ENCODE data around the gene SLC47A2. TPM values are rescaled to one million over a fixed set of nuclear protein-coding genes. Genes with fewer than 3 reads are reported as not detected.

SLC47A2 gene
- total and polyA plus RNA-seq, 2 experiments from 2014 or later = not detected

GRCh38 chr17:19709841-19710240, 6.5 kb downstream of the SLC47A2 start:
- Histone ChIP-seq H3K36me3 (ENCODE audit: low read depth) (no peaks in the 10 kb centered on the region), H3K9me2 (ENCODE audit: insufficient read depth) (no peaks in the 10 kb centered on the region), H4K20me1 (ENCODE audit: insufficient read depth) (no peaks in the 10 kb centered on the region), H3K79me2 (ENCODE audit: insufficient read depth) (no peaks in the 10 kb centered on the region), H2AFZ (no peak overlapping the region), H3K9me3 (ENCODE audit: low read depth) (no peaks in the 10 kb centered on the region), H3F3A (ENCODE audit: insufficient read depth) (no peaks in the 10 kb centered on the region), H3K4me1 (ENCODE audit: insufficient read depth) (no peaks in the 10 kb centered on the region), H3K27me3 (replicated peaks; ENCODE audit: insufficient read depth) (no peaks in the 10 kb centered on the region), H3K27ac (no peak overlapping the region), H3K4me2 (ENCODE audit: unreplicated experiment) (no peak overlapping the region), H3K9ac (no peak overlapping the region), H3K4me3 (no peak overlapping the region)
- TF ChIP-seq EZH2phosphoT487 (IDR thresholded peaks at IDR 0.05; ENCODE audit: insufficient read depth, low read depth) (no peak), EZH2 (IDR thresholded peaks at IDR 0.05; ENCODE audit: insufficient read depth, poor library complexity, severe bottlenecking) (no peak)
- DNase-seq = no peak
- 59 to 62% methylated on average over 3 of the region's 3 CpGs for WGBS, 2 experiments (ENCODE audit: low coverage in 1 of 2, low lambda C conversion rate in 2 of 2, missing lambda C conversion rate in 2 of 2)
- in situ Hi-C loops (cut with MboI) = no loop called here

DNA sequence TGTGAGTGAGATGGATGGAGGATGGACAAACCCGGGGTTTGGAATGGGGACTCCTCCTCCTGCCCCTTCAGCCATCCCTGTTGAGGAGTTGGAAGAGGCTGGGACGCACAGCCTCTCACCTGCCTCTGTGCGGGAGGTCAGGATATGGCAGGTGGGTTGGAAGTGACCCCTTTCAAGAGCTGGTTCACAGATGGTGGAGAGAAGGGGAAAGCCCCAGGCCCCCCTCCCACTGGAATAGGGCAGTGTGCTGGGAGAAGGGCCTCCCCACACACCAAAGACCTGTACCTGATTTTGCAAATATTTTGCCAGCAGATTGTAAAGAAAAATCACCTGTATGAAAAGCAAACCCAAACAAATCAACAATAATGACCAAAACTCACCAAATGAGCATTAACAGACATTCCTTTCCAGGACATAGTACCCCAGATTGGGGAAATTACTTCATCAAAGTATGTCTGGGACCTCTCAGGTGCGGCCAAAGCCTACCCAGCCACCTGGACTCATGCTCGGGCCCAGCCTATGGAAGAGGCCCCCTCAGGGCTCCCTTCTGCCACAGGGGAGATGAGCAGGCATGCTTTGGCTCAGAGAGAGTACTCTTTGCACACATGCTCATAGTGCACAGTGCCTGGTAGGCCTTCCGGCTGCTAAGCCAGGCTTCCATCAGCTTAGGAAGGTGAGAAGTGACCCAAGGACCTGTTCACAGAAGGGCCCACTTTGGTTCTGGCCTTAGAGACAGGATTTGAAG, 7.8 kb downstream of the SLC47A2 start:
- Histone ChIP-seq H3F3A (ENCODE audit: insufficient read depth) (no peaks in the 10 kb centered on the region), H3K36me3 (ENCODE audit: low read depth) (no peaks in the 10 kb centered on the region), H3K9me2 (ENCODE audit: insufficient read depth) (no peaks in the 10 kb centered on the region), H3K9ac (no peak overlapping the region), H3K79me2 (ENCODE audit: insufficient read depth) (no peaks in the 10 kb centered on the region), H2AFZ (no peak overlapping the region), H3K27ac (no peak overlapping the region), H3K4me2 (ENCODE audit: unreplicated experiment) (no peak overlapping the region), H3K9me3 (ENCODE audit: low read depth) (no peaks in the 10 kb centered on the region), H3K4me1 (ENCODE audit: insufficient read depth) (no peaks in the 10 kb centered on the region), H4K20me1 (ENCODE audit: insufficient read depth) (no peaks in the 10 kb centered on the region), H3K27me3 (replicated peaks; ENCODE audit: insufficient read depth) (no peaks in the 10 kb centered on the region), H3K4me3 (no peak overlapping the region)
- no peak for DNase-seq
- in situ Hi-C loops (cut with MboI) = no loop called here
- WGBS, 2 experiments (ENCODE audit: low coverage in 1 of 2, low lambda C conversion rate in 2 of 2, missing lambda C conversion rate in 2 of 2) = 78 to 82% methylated on average over 6 of the region's 6 CpGs
- no peak for TF ChIP-seq EZH2phosphoT487 (IDR thresholded peaks at IDR 0.05; ENCODE audit: insufficient read depth, low read depth)
- no peak for TF ChIP-seq EZH2 (IDR thresholded peaks at IDR 0.05; ENCODE audit: insufficient read depth, poor library complexity, severe bottlenecking)

- Histone ChIP-seq H3K4me1 (ENCODE audit: insufficient read depth) (no peaks in the 10 kb centered on the region), H4K20me1 (ENCODE audit: insufficient read depth) (no peaks in the 10 kb centered on the region), H3K27me3 (replicated peaks; ENCODE audit: insufficient read depth) (no peaks in the 10 kb centered on the region), H3K9me2 (ENCODE audit: insufficient read depth) (no peaks in the 10 kb centered on the region), H3K27ac (no peak overlapping the region), H2AFZ (no peak overlapping the region), H3K4me3 (no peak overlapping the region), H3K9ac (no peak overlapping the region), H3K4me2 (ENCODE audit: unreplicated experiment) (no peak overlapping the region), H3K36me3 (ENCODE audit: low read depth) (no peaks in the 10 kb centered on the region), H3K79me2 (ENCODE audit: insufficient read depth) (no peaks in the 10 kb centered on the region), H3K9me3 (ENCODE audit: low read depth) (no peaks in the 10 kb centered on the region), H3F3A (ENCODE audit: insufficient read depth) (no peaks in the 10 kb centered on the region)
- no peak for DNase-seq
- in situ Hi-C loops (cut with MboI) = no loop called here
- no peak for TF ChIP-seq EZH2phosphoT487 (IDR thresholded peaks at IDR 0.05; ENCODE audit: insufficient read depth, low read depth)
- TF ChIP-seq EZH2 (IDR thresholded peaks at IDR 0.05; ENCODE audit: insufficient read depth, poor library complexity, severe bottlenecking) = no peak
- WGBS, 2 experiments (ENCODE audit: low coverage in 1 of 2, low lambda C conversion rate in 2 of 2, missing lambda C conversion rate in 2 of 2) = 77% methylated on average over 11 of the region's 11 CpGs
These were observed 8.6 kb downstream of the SLC47A2 start for GRCh38 chr17:19707728-19708221.

- no peaks in the 10 kb centered on the region for H4K20me1 ChIP-seq (ENCODE audit: insufficient read depth)
- no peak overlapping the region for H3K27ac ChIP-seq
- H3K9me2 ChIP-seq (ENCODE audit: insufficient read depth) = no peaks in the 10 kb centered on the region
- H3K79me2 ChIP-seq (ENCODE audit: insufficient read depth) = no peaks in the 10 kb centered on the region
- TF ChIP-seq EZH2phosphoT487 (IDR thresholded peaks at IDR 0.05; ENCODE audit: insufficient read depth, low read depth) = no peak
- H3K4me1 ChIP-seq (ENCODE audit: insufficient read depth) = no peaks in the 10 kb centered on the region
- no peaks in the 10 kb centered on the region for H3F3A ChIP-seq (ENCODE audit: insufficient read depth)
- no peaks in the 10 kb centered on the region for H3K27me3 ChIP-seq (replicated peaks; ENCODE audit: insufficient read depth)
- no peak for DNase-seq
- H3K9me3 ChIP-seq (ENCODE audit: low read depth) = no peaks in the 10 kb centered on the region
- H2AFZ ChIP-seq = no peak overlapping the region
- no peaks in the 10 kb centered on the region for H3K36me3 ChIP-seq (ENCODE audit: low read depth)
- H3K4me3 ChIP-seq = no peak overlapping the region
- WGBS, 2 experiments (ENCODE audit: low coverage in 1 of 2, low lambda C conversion rate in 2 of 2, missing lambda C conversion rate in 2 of 2) = 68 to 80% methylated on average over 11 to 12 of the region's 12 CpGs
- no peak overlapping the region for H3K4me2 ChIP-seq (ENCODE audit: unreplicated experiment)
- in situ Hi-C loops (cut with MboI) = no loop called here
- no peak overlapping the region for H3K9ac ChIP-seq
These were observed 9.3 kb downstream of the SLC47A2 start for GRCh38 chr17:19706791-19707727.
